Measurements from ENCODE around the gene RAB22A. TPM values are rescaled to one million over a fixed set of nuclear protein-coding genes. Genes with fewer than 3 reads are reported as not detected.

RAB22A gene
- polyA plus RNA-seq, 2 of the 4 experiments (the other 2 are of a cell fraction): 7.3 to 13.2 TPM

- H3K4me3 ChIP-seq: no peak overlapping the region
- peaks cover 12% of the 10 kb centered on the region; the same call in 2 of the 3 replicates for H3K4me1 ChIP-seq
- ATAC-seq (no peak), DNase-seq (ENCODE audit: low read depth in 1 of 2, low spot score in 1 of 2) (no peak), FAIRE-seq (no peak)
- CTCF ChIA-PET: interaction anchor here (1.1 to 1.3 kb wide), 3 partner anchors 10 to 299 kb away, joined by 3 to 5 read pairs (median 3); partner anchors contain the start of gene STX16
- H3K27ac ChIP-seq: no peak overlapping the region
- H3K4me2 ChIP-seq: no peak overlapping the region
- 93% methylated on average over 2 of the region's 2 CpGs for WGBS (ENCODE audit: missing lambda C conversion rate)
- TF ChIP-seq KDM5A (IDR thresholded peaks at IDR 0.05) (no peak), EHMT2 (IDR thresholded peaks at IDR 0.05; ENCODE audit: low read depth) (no peak), HOXB5 (CRISPR knock-in tag; IDR thresholded peaks at IDR 0.05) (no peak), REST (IDR thresholded peaks at IDR 0.05) (no peak), ZFP36 (IDR thresholded peaks at IDR 0.05; ENCODE audit: borderline replicate concordance, partially characterized antibody) (no peak), GATA3 (IDR thresholded peaks at IDR 0.05; ENCODE audit: borderline replicate concordance) (no peak), RNF2 (IDR thresholded peaks at IDR 0.05; ENCODE audit: borderline replicate concordance, low read depth) (no peak), CHD2 (IDR thresholded peaks at IDR 0.05; ENCODE audit: low read length, partially characterized antibody) (no peak), MYC (IDR thresholded peaks at IDR 0.05; ENCODE audit: borderline replicate concordance, low read length) (no peak), ZC3H11A (IDR thresholded peaks at IDR 0.05) (no peak), HOXA7 (CRISPR knock-in tag; IDR thresholded peaks at IDR 0.05) (no peak), HMGXB4 (CRISPR knock-in tag; IDR thresholded peaks at IDR 0.05; ENCODE audit: borderline replicate concordance) (no peak), CHD4 (IDR thresholded peaks at IDR 0.05; ENCODE audit: borderline replicate concordance) (no peak), HOXB13 (CRISPR knock-in tag; IDR thresholded peaks at IDR 0.05; ENCODE audit: low read depth) (no peak), PBX3 (IDR thresholded peaks at IDR 0.05) (no peak), FOSB (CRISPR knock-in tag; IDR thresholded peaks at IDR 0.05) (no peak)
- POLR2A ChIA-PET: no interaction called here
- H3K9me3 ChIP-seq: no peaks in the 10 kb centered on the region
Measured at GRCh38 chr20:58352468-58352867, 43.0 kb downstream of the RAB22A start.

GRCh38 chr20:58359441-58359840 lies 49.9 kb downstream of the RAB22A start:
- Histone ChIP-seq H3K4me3 (no peak overlapping the region), H3K4me2 (no peak overlapping the region), H3K4me1 (no peaks in the 10 kb centered on the region), H3K27ac (no peak overlapping the region), H3K9me3 (no peaks in the 10 kb centered on the region)
- ATAC-seq: no peak
- CTCF ChIA-PET: interaction anchor here (0.6 to 3.3 kb wide), 2 partner anchors 15 to 652 kb away, joined by 4 to 10 read pairs; no protein-coding TSS in a partner anchor
- no peak for DNase-seq (ENCODE audit: low read depth in 1 of 2, low spot score in 1 of 2)
- POLR2A ChIA-PET: no interaction called here
- no peak for TF ChIP-seq CHD2 (IDR thresholded peaks at IDR 0.05; ENCODE audit: low read length, partially characterized antibody)
- no peak for TF ChIP-seq CHD4 (IDR thresholded peaks at IDR 0.05; ENCODE audit: borderline replicate concordance)
- TF ChIP-seq BHLHE40 (IDR thresholded peaks at IDR 0.05; ENCODE audit: low read depth, low read length): no peak
- TF ChIP-seq CBX8 (IDR thresholded peaks at IDR 0.05): no peak
- no peak for TF ChIP-seq KDM1A (IDR thresholded peaks at IDR 0.05; ENCODE audit: low read depth)
- no peak for TF ChIP-seq JUNB (IDR thresholded peaks at IDR 0.05)
- TF ChIP-seq ZSCAN20 (CRISPR knock-in tag; IDR thresholded peaks at IDR 0.05): no peak
- TF ChIP-seq NFE2L2 (conservative IDR thresholded peaks at IDR 0.05; ENCODE audit: low read length): no peak
- no peak for TF ChIP-seq HEYL (CRISPR knock-in tag; IDR thresholded peaks at IDR 0.05)
- no peak for TF ChIP-seq POLR2A (IDR thresholded peaks at IDR 0.05; ENCODE audit: low read length)
- no peak for TF ChIP-seq FOXS1 (CRISPR knock-in tag; IDR thresholded peaks at IDR 0.05)
- no peak for TF ChIP-seq HOXA7 (CRISPR knock-in tag; IDR thresholded peaks at IDR 0.05)
- no peak for TF ChIP-seq SREBF2 (IDR thresholded peaks at IDR 0.05)
- TF ChIP-seq, protein P1, sequence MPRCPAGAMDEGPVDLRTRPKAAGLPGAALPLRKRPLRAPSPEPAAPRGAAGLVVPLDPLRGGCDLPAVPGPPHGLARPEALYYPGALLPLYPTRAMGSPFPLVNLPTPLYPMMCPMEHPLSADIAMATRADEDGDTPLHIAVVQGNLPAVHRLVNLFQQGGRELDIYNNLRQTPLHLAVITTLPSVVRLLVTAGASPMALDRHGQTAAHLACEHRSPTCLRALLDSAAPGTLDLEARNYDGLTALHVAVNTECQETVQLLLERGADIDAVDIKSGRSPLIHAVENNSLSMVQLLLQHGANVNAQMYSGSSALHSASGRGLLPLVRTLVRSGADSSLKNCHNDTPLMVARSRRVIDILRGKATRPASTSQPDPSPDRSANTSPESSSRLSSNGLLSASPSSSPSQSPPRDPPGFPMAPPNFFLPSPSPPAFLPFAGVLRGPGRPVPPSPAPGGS (IDR thresholded peaks at IDR 0.05): no peak
- TF ChIP-seq SMC3 (IDR thresholded peaks at IDR 0.05): no peak
- no peak for TF ChIP-seq POLR2AphosphoS2 (conservative IDR thresholded peaks at IDR 0.05; ENCODE audit: low read length)
- no peak for TF ChIP-seq EHMT2 (IDR thresholded peaks at IDR 0.05; ENCODE audit: low read depth)
- TF ChIP-seq NR3C1 (IDR thresholded peaks at IDR 0.05): no peak
- no peak for TF ChIP-seq NPAS2 (CRISPR knock-in tag; IDR thresholded peaks at IDR 0.05; ENCODE audit: borderline replicate concordance)
- no peak for FAIRE-seq
- 93% methylated on average over 8 of the region's 8 CpGs for WGBS (ENCODE audit: missing lambda C conversion rate)
